ENCODE data around the gene CDKAL1. TPM values are rescaled to one million over a fixed set of nuclear protein-coding genes. Genes with fewer than 3 reads are reported as not detected.

Gene CDKAL1
- total and polyA plus RNA-seq, 2 of the 8 experiments (the other 6 are each of a cell fraction or from before 2014, with no cell fraction given) = 8.4 to 24.6 TPM

DNA sequence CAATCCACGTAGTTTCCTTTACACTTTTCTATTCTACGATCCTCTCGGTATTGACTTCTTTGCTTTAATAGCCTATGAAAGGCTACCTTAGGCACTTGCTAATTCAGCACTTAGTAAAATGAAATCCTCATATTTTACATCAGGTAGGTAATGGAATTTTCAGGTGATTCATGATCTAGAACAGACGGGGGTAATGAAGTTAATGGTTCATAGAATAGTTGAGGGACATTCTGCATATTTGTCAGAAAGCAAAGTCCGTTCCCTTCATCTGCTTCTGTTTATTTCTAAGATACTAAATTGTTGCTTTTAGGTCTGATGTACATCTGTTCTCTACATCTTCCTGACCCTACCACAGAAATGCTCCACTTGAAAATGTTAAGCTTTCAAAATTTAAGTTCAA lies 431.7 kb downstream of the CDKAL1 start:
- H4K91ac ChIP-seq (replicated peaks; ENCODE audit: insufficient read length, low read length) = no peak overlapping the region
- no peaks in the 10 kb centered on the region for H3K79me1 ChIP-seq (ENCODE audit: low read depth, low read length)
- H4K20me1 ChIP-seq (replicated peaks in 1 of 2; ENCODE audit: control insufficient read depth in 1 of 2, insufficient read depth in 2 of 2, low read length in 2 of 2) = no peaks in the 10 kb centered on the region
- no peak overlapping the region for H3K9ac ChIP-seq (replicated peaks in 1 of 4; ENCODE audit: extremely low read depth in 1 of 4, low read depth in 3 of 4, low read length in 3 of 4)
- H3K27me3 ChIP-seq (replicated peaks in 1 of 4; ENCODE audit: control insufficient read depth in 3 of 4, extremely low read depth in 1 of 4, insufficient read depth in 3 of 4, low read length in 3 of 4) = no peaks in the 10 kb centered on the region
- no peak overlapping the region for H4K8ac ChIP-seq (ENCODE audit: extremely low read depth, insufficient read depth, low read length)
- no peak overlapping the region for H3K18ac ChIP-seq (ENCODE audit: extremely low read depth, low read length)
- no peak overlapping the region for H3K27ac ChIP-seq (ENCODE audit: low read depth, low read length)
- H2BK20ac ChIP-seq (ENCODE audit: low read length) = no peak overlapping the region
- no peak overlapping the region for H3K4ac ChIP-seq (replicated peaks; ENCODE audit: insufficient read length, low read depth, low read length)
- H3K4me3 ChIP-seq (ENCODE audit: extremely low read depth in 1 of 4, insufficient read depth in 2 of 4, low read depth in 3 of 4, low read length in 4 of 4) = no peak overlapping the region
- H4K5ac ChIP-seq (ENCODE audit: insufficient read length, low read depth, low read length) = no peak overlapping the region
- CTCF ChIA-PET (ENCODE audit: partially characterized antibody) = interaction anchor here (0.6 to 1.1 kb wide), 3 partner anchors 9 to 557 kb away, joined by 3 read pairs; no protein-coding TSS in a partner anchor
- no peaks in the 10 kb centered on the region for H3K36me3 ChIP-seq (ENCODE audit: control insufficient read depth in 2 of 4, insufficient read depth in 4 of 4, low read length in 3 of 4)
- H3K4me1 ChIP-seq (replicated peaks in 1 of 4; ENCODE audit: control insufficient read depth in 3 of 4, insufficient read depth in 4 of 4, low read length in 3 of 4) = no peaks in the 10 kb centered on the region
- 74% methylated on average over 5 of the region's 5 CpGs; no CpG with 5 or more reads in 1 of the 2 experiments for WGBS, 2 experiments (ENCODE audit: extremely low coverage in 1 of 2, insufficient coverage in 1 of 2, insufficient read length in 1 of 2, insufficient replicate concordance in 2 of 2, low coverage in 1 of 2, low lambda C conversion rate in 2 of 2, missing lambda C conversion rate in 1 of 2)
- H2AFZ ChIP-seq (ENCODE audit: low read length) = no peak overlapping the region
- POLR2A ChIA-PET (ENCODE audit: partially characterized antibody) = no interaction called here
- no peaks in the 10 kb centered on the region; a peak in 1 of 4 replicates for H3K9me3 ChIP-seq (ENCODE audit: insufficient read depth in 2 of 2, low read depth in 1 of 2, low read length in 1 of 2)
- H3K56ac ChIP-seq (replicated peaks; ENCODE audit: insufficient read length, low read depth, low read length) = no peak overlapping the region
- H2BK5ac ChIP-seq (ENCODE audit: low read depth, low read length) = no peak overlapping the region
- H3K14ac ChIP-seq (ENCODE audit: insufficient read length) = no peak overlapping the region
- H3K23me2 ChIP-seq (ENCODE audit: low read depth, low read length) = no peaks in the 10 kb centered on the region
- no peak overlapping the region for H2AK5ac ChIP-seq (ENCODE audit: low read depth, low read length)
- H2BK15ac ChIP-seq (ENCODE audit: low read length) = no peak overlapping the region
- TF ChIP-seq RFX5 (IDR thresholded peaks at IDR 0.05; ENCODE audit: borderline replicate concordance, low read depth, low read length) = no peak
- no peak for TF ChIP-seq SRF (IDR thresholded peaks at IDR 0.05; ENCODE audit: low read depth, low read length)
- H3K23ac ChIP-seq (ENCODE audit: insufficient read length) = no peak overlapping the region
- DNase-seq (ENCODE audit: low read depth in 1 of 2, low spot score in 2 of 2) = no peak
- H2BK12ac ChIP-seq (ENCODE audit: low read depth, low read length) = no peak overlapping the region
- H2BK120ac ChIP-seq (replicated peaks; ENCODE audit: low read depth, low read length) = no peak overlapping the region
- H3K79me2 ChIP-seq (ENCODE audit: control insufficient read depth in 1 of 2, insufficient read depth in 2 of 2, low read length in 2 of 2) = no peaks in the 10 kb centered on the region
- H3K4me2 ChIP-seq (ENCODE audit: insufficient read depth in 1 of 2, low read depth in 2 of 2, low read length in 2 of 2) = no peak overlapping the region
- no peak for FAIRE-seq

All from H1 (cell line).